Thyroid gland (tissue), 4 donors: ENCODE measurements around the gene DICER1.

Experiments used
- CTCF ChIP-seq, 6 experiments: fragments of 200-600 bp in 3 of 6; fragments of 450-650 bp in 3 of 6; sonication (generic) in 3 of 6; IDR thresholded peaks; one replicate each; pipeline ENCODE4 v1.5.1; 2016 to 2019; ENCODE audit warnings: antibody characterized with exemption in 6 of 6, mild to moderate bottlenecking in 2 of 6, inconsistent platforms in 1 of 6, moderate library complexity in 1 of 6
- POLR2A ChIP-seq, 2 donors: fragments of 450-650 bp; IDR thresholded peaks; one replicate each; pipeline ENCODE4 v1.6.1; 2017; ENCODE audit warnings: antibody characterized with exemption in 2 of 2, mild to moderate bottlenecking in 2 of 2, moderate library complexity in 1 of 2

DNA sequence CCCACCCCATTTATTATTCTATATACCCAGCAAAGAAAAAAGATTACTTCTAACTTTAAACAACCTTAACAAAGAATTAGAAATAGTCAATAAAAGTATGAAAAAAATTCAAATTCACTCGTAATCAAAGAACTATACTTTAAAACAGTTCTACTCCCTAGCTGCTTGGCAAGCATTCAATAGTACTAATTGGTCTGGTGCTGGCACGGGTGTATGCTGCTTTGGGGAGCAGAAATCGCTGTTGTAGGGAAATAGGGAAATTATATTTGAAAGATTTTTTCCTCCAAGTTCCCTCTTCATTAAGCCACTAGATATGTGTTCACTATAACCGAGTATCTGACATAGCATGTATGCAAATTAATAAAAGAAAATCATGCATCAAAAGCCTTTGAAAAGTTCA is 65.7 kb downstream of the DICER1 start:
- TF ChIP-seq CTCF (IDR thresholded peaks at IDR 0.05) (no peak), POLR2A (IDR thresholded peaks at IDR 0.05) (no peak)
